Large intestine (tissue), 3 donors: ENCODE results near the gene XRRA1. TPM values are rescaled to one million over a fixed set of nuclear protein-coding genes. Genes with fewer than 3 reads are reported as not detected.
A peak's percentile ranks its signal among the peaks of the same experiment; 100 is the strongest.
"Not testable (repeated sequence)": the region's sequence is repeated elsewhere in the genome, so short reads cannot be mapped to it uniquely, and the experiment has no call there.

Experiments used
- DNase-seq, 2 donors: peaks; one replicate each; pipeline versions ENCODE4 v3.0.0 to v3.0.0-alpha.2; 2013
- H3K27ac ChIP-seq: one replicate; pipeline ENCODE4 v1.5.1; 2013; ENCODE audit warnings: low read length
- H3K27me3 ChIP-seq: 2 replicates; pipeline ENCODE4 v1.6.1; 2013; ENCODE audit warnings: low read length; ENCODE audit not compliant: control insufficient read depth, insufficient read depth
- H3K36me3 ChIP-seq: 2 replicates; pipeline ENCODE4 v1.6.1; 2013; ENCODE audit warnings: low read length; ENCODE audit not compliant: control insufficient read depth, insufficient read depth
- H3K4me1 ChIP-seq: one replicate; pipeline ENCODE4 v1.6.1; 2013; ENCODE audit warnings: low read length; ENCODE audit not compliant: control insufficient read depth, insufficient read depth
- H3K4me3 ChIP-seq: one replicate; pipeline ENCODE4 v1.5.1; 2013; ENCODE audit warnings: low read length
- H3K9me3 ChIP-seq: one replicate; pipeline ENCODE4 v1.6.1; 2013; ENCODE audit warnings: mild to moderate bottlenecking, low read depth, low read length, moderate library complexity; ENCODE audit not compliant: control insufficient read depth
- WGBS: methylation state at CpG from one replicate; pipeline ENCODE4 v1.1.5; 2013; ENCODE audit warnings: low lambda C conversion rate; ENCODE audit not compliant: insufficient coverage; 5-methylcytosine and 5-hydroxymethylcytosine counted together
- polyA plus RNA-seq: library from polyadenylated mRNA; unstranded; fragments of 120-200 nt; gene quantifications from one replicate; pipeline ENCODE4 v1.2.1, GENCODE V29; 2013

Gene XRRA1
- polyA plus RNA-seq, 1 donor, result 17.3 TPM

GRCh38 chr11:74839971-74840370, 108.9 kb downstream of the XRRA1 start:
- Histone ChIP-seq H3K27ac (no peak overlapping the region), H3K4me3 (no peak overlapping the region), H3K4me1 (no peaks in the 10 kb centered on the region), H3K9me3 (peaks cover 3% of the 10 kb centered on the region), H3K36me3 (peaks cover 87% of the 10 kb centered on the region), H3K27me3 (no peaks in the 10 kb centered on the region)
- no CpG with 5 or more reads among the region's 2 CpGs for WGBS
- no peak for DNase-seq

- Histone ChIP-seq H3K27me3 (no peaks in the 10 kb centered on the region), H3K27ac (no peak overlapping the region), H3K9me3 (peaks cover 3% of the 10 kb centered on the region), H3K4me1 (no peaks in the 10 kb centered on the region), H3K36me3 (peaks cover 86% of the 10 kb centered on the region), H3K4me3 (no peak overlapping the region)
- DNase-seq, result no peak
- no CpG with 5 or more reads among the region's 1 CpG for WGBS
These were observed 109.4 kb downstream of the XRRA1 start for GRCh38 chr11:74839446-74839845.

- no peaks in the 10 kb centered on the region for H3K27me3 ChIP-seq
- H3K4me1 ChIP-seq, result no peaks in the 10 kb centered on the region
- no CpG with 5 or more reads among the region's 1 CpG for WGBS
- H3K9me3 ChIP-seq, result peaks cover 3% of the 10 kb centered on the region
- DNase-seq, result no peak
- H3K27ac ChIP-seq, result no peak overlapping the region
- H3K36me3 ChIP-seq, result peaks cover 75% of the 10 kb centered on the region
- H3K4me3 ChIP-seq, result no peak overlapping the region
These were observed 110.7 kb downstream of the XRRA1 start for GRCh38 chr11:74838188-74838587.

- DNase-seq, result no peak
- H3K27ac ChIP-seq, result no peak overlapping the region
- no peaks in the 10 kb centered on the region for H3K27me3 ChIP-seq
- no peaks in the 10 kb centered on the region for H3K9me3 ChIP-seq
- H3K4me1 ChIP-seq, result no peaks in the 10 kb centered on the region
- H3K36me3 ChIP-seq, result peaks cover 66% of the 10 kb centered on the region
- WGBS, result 50% methylated on average over 1 of the region's 1 CpG
- no peak overlapping the region for H3K4me3 ChIP-seq
These were observed 111.7 kb downstream of the XRRA1 start for GRCh38 chr11:74837191-74837590.

- Histone ChIP-seq H3K9me3 (peaks cover 33% of the 10 kb centered on the region), H3K4me3 (no peak overlapping the region), H3K27ac (no peak overlapping the region), H3K36me3 (peaks cover 37% of the 10 kb centered on the region), H3K4me1 (no peaks in the 10 kb centered on the region), H3K27me3 (no peaks in the 10 kb centered on the region)
- DNase-seq, result no peak
- no CpG with 5 or more reads among the region's 4 CpGs for WGBS
These were observed 122.0 kb downstream of the XRRA1 start for GRCh38 chr11:74826901-74827300.

GRCh38 chr11:74825596-74825995, 123.3 kb downstream of the XRRA1 start:
- Histone ChIP-seq H3K9me3 (peaks cover 33% of the 10 kb centered on the region), H3K36me3 (peaks cover 43% of the 10 kb centered on the region)
- not testable (repeated sequence) for H3K4me3 ChIP-seq, H3K27ac ChIP-seq, H3K4me1 ChIP-seq, DNase-seq, H3K27me3 ChIP-seq
- no CpG with 5 or more reads among the region's 2 CpGs for whole genome bisulfite sequencing

- DNase-seq, result no peak
- Histone ChIP-seq H3K27me3 (no peaks in the 10 kb centered on the region), H3K27ac (no peak overlapping the region), H3K9me3 (peaks cover 33% of the 10 kb centered on the region), H3K4me1 (no peaks in the 10 kb centered on the region), H3K36me3 (peaks cover 50% of the 10 kb centered on the region), H3K4me3 (no peak overlapping the region)
- whole genome bisulfite sequencing, result no CpG with 5 or more reads among the region's 1 CpG
These were observed 124.5 kb downstream of the XRRA1 start for GRCh38 chr11:74824285-74824982.

GRCh38 chr11:74822170-74822569, 126.7 kb downstream of the XRRA1 start:
- Histone ChIP-seq H3K27me3 (no peaks in the 10 kb centered on the region), H3K27ac (no peak overlapping the region), H3K4me3 (no peak overlapping the region), H3K4me1 (no peaks in the 10 kb centered on the region), H3K36me3 (peaks cover 56% of the 10 kb centered on the region), H3K9me3 (peaks cover 31% of the 10 kb centered on the region)
- peak; percentile 18 to 34 for DNase-seq
- 80% methylated on average over 1 of the region's 5 CpGs for WGBS

GRCh38 chr11:74820763-74821162, 128.1 kb downstream of the XRRA1 start:
- H3K27me3 ChIP-seq, result no peaks in the 10 kb centered on the region
- H3K27ac ChIP-seq, result no peak overlapping the region
- H3K4me1 ChIP-seq, result no peaks in the 10 kb centered on the region
- peaks cover 19% of the 10 kb centered on the region for H3K9me3 ChIP-seq
- DNase-seq, result peak in 1 of 2 donors; percentile 8
- peaks cover 43% of the 10 kb centered on the region for H3K36me3 ChIP-seq
- no CpG with 5 or more reads among the region's 1 CpG for WGBS
- no peak overlapping the region for H3K4me3 ChIP-seq

- WGBS, result no CpG with 5 or more reads among the region's 1 CpG
- Histone ChIP-seq H3K27me3 (no peaks in the 10 kb centered on the region), H3K4me1 (no peaks in the 10 kb centered on the region), H3K9me3 (peaks cover 12% of the 10 kb centered on the region), H3K4me3 (no peak overlapping the region), H3K36me3 (peaks cover 38% of the 10 kb centered on the region), H3K27ac (no peak overlapping the region)
- no peak for DNase-seq
These were observed 129.5 kb downstream of the XRRA1 start for GRCh38 chr11:74819400-74819799.
